Neuron (in vitro differentiated cells): ENCODE results near the gene CBX5.
A peak's percentile ranks its signal among the peaks of the same experiment; 100 is the strongest.
"Not testable (repeated sequence)": the region's sequence is repeated elsewhere in the genome, so short reads cannot be mapped to it uniquely, and the experiment has no call there.

Experiments
- H2AFZ ChIP-seq: one replicate; pipeline ENCODE4 v1.6.1; 2013; ENCODE audit warnings: low read depth, mild to moderate bottlenecking, inconsistent platforms, low read length, moderate library complexity
- H3K27me3 ChIP-seq: one replicate; pipeline ENCODE4 v1.6.1; 2013; ENCODE audit warnings: low read length; ENCODE audit not compliant: insufficient read depth
- H3K36me3 ChIP-seq: one replicate; pipeline ENCODE4 v1.6.1; 2013; ENCODE audit warnings: low read length; ENCODE audit not compliant: insufficient read depth
- H3K4me1 ChIP-seq: one replicate; pipeline ENCODE4 v1.6.1; 2013; ENCODE audit warnings: low read length; ENCODE audit not compliant: insufficient read depth
- H3K4me3 ChIP-seq: 2 replicates; pipeline ENCODE4 v1.5.1; 2013; ENCODE audit warnings: mild to moderate bottlenecking, low read length, moderate library complexity
- H3K9me3 ChIP-seq: one replicate; pipeline ENCODE4 v1.6.1; 2013; ENCODE audit warnings: low read length

The CBX5 gene

DNA sequence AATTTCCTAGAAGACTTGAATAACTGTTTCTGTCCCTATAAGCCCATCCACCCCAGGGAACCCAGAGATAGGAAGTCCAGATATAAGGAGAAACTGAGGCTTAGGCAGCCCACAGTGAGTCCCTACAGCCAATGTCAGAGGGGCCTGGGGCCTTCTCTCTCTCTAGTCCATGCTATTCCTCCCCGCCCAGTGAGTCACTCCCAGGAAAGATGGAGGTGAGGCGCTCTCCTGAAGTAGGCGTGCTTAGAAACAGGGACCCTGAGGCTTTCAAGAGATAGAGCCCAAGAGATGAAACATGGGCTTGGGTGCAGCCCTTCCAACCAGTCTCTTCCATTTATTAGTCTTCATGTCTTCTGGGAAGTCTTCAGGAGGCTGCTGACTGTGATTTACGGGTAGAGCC is 88.8 kb downstream of the CBX5 start:
- Histone ChIP-seq H3K4me3 (no peak overlapping the region), H2AFZ (no peak overlapping the region), H3K27me3 (peaks cover 45% of the 10 kb centered on the region), H3K9me3 (no peaks in the 10 kb centered on the region), H3K4me1 (peaks cover 12% of the 10 kb centered on the region), H3K36me3 (peaks cover 5% of the 10 kb centered on the region)

DNA sequence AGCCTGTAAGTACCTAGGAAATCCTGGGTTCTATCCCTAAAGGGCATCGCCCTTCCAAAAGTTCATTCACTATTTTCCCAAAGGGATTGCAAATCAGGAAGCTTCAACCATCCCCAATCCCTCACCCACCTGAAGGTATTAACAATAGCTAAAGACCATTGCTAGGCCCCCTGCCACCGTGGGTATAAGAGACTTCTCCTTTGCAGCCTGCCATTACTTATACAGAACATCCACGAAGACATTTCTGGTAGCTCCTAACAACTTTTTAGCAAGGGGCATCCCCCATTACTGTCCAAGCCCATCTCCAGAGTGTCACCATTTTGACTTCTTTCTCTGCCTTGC is 90.8 kb downstream of the CBX5 start:
- Histone ChIP-seq H3K27me3 (peaks cover 34% of the 10 kb centered on the region), H3K4me3 (peak overlapping the region; percentile 87), H3K4me1 (peaks cover 8% of the 10 kb centered on the region), H2AFZ (peak overlapping the region; percentile 73), H3K9me3 (no peaks in the 10 kb centered on the region), H3K36me3 (peaks cover 9% of the 10 kb centered on the region)

DNA sequence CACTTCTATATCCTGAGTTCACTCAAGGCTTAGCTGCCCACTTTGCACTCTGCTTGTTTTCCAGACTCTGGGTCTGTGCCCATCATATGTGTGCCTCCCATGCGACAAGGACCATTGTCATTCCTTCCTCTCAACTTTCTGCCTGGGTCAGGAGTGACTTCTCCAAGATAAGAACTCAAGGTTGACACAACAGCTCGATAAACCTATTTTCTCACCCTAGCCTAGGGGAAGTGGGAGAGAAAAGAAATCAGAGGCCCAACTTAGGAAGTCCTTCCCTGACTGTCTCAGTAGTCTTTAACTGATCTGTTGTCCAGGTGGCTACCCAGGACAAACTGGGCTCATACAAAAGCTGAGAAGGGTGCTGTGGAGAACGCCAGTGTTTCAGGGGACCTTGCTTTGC is 92.8 kb downstream of the CBX5 start:
- Histone ChIP-seq H2AFZ (no peak overlapping the region), H3K9me3 (no peaks in the 10 kb centered on the region), H3K4me1 (peaks cover 8% of the 10 kb centered on the region), H3K4me3 (no peak overlapping the region), H3K36me3 (peaks cover 23% of the 10 kb centered on the region), H3K27me3 (peaks cover 16% of the 10 kb centered on the region)

DNA sequence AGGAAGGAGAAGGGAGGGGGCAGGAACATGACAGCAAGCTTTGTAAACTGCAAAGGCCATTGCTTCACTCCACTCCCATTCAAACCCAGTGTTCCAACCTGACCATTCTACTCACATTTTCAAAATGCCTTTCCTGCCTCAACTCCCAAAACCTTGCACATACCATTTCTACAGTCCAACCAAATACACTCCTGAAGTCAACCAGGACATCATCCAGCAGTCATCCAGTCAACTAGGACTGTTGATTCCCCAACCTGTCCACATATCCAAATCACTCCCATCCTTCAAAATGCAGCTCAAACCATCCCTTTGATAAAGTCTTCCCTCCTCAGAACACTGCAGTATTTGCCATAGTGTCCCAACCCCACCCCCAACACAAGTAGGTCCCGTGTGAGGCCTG is 94.0 kb downstream of the CBX5 start:
- peaks cover 6% of the 10 kb centered on the region for H3K4me1 ChIP-seq
- no peaks in the 10 kb centered on the region for H3K9me3 ChIP-seq
- peaks cover 11% of the 10 kb centered on the region for H3K27me3 ChIP-seq
- H3K4me3 ChIP-seq: no peak overlapping the region
- peaks cover 32% of the 10 kb centered on the region for H3K36me3 ChIP-seq
- H2AFZ ChIP-seq: no peak overlapping the region

DNA sequence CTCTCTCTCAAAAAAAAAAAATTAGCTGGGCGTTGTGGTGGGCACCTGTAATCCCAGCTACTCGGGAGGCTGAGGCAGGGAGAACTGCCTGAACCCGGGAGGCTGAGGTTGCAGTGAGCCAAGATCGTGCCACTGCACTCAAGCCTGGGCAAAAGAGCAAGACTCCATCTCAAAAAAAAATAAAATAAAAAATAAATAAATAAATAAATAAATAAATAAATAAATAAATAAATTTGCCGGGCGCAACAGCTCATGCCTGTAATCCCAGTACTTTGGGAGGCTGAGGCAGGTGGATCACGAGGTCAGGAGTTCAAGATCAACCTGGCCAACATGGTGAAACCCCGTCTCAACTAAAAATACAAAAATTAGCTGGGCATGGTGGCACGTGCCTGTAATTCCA is 94.6 kb downstream of the CBX5 start:
- not testable (repeated sequence) for H3K27me3 ChIP-seq, H3K9me3 ChIP-seq, H3K4me1 ChIP-seq, H3K4me3 ChIP-seq, H2AFZ ChIP-seq
- peaks cover 32% of the 10 kb centered on the region for H3K36me3 ChIP-seq

DNA sequence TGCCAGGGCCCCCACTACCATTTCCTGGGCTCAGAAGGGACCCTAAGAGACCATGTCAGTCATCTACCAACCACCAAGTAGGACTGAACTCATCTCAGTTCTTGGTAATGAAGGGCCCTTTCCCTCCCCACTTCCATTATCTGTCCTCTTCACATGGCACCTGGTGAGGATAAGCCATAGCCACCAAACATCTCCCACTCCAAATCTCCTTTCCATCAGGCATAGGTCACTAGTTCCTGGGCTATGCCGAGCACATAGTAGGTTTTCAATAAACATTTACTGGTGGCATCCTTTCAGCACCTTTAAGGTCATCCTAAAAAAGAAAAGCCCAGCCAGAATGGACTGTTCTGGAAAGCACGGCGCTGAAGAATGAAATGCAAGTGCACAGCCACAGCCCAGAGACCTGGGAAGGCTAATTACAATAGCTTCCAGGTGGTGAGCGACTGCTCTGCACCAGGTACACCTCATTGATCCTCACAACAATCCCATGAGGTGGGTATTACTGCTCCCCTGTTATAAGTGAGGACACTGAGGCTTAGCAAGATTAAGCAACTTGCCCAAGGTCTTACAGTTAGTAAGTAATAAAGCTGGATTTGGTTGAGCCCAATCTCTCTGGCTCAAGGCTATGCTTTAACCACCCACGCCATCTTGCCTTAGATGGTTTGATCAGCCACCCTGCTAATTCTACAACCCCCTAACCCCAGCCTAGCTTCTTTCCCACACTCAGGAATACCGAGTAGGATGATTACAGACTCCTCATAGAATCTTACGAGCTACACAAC is 95.7 kb downstream of the CBX5 start:
- H2AFZ ChIP-seq: no peak overlapping the region
- no peak overlapping the region for H3K4me3 ChIP-seq
- peaks cover 2% of the 10 kb centered on the region for H3K4me1 ChIP-seq
- H3K27me3 ChIP-seq: no peaks in the 10 kb centered on the region
- no peaks in the 10 kb centered on the region for H3K9me3 ChIP-seq
- peaks cover 32% of the 10 kb centered on the region for H3K36me3 ChIP-seq

DNA sequence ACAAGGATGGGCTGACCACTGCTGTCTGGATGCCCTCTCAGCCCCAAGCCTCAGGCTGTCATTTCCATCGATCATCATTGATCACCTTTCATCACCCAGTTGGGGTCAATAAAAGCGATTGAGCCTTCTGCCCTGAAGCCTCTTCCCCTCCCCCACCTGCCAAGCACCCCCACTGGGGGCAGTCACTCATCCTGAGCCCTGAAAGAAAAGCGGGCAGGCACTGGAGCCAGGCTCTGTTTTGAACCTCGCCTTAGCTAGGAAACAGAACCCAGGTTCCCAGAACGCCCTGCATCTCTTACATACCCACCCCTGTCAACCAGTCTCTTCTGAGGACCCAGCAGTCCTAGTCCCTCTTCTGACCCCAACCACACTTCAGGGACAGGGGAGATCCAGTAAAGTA is 96.9 kb downstream of the CBX5 start:
- no peak overlapping the region for H2AFZ ChIP-seq
- H3K36me3 ChIP-seq: peaks cover 32% of the 10 kb centered on the region
- H3K27me3 ChIP-seq: no peaks in the 10 kb centered on the region
- no peaks in the 10 kb centered on the region for H3K9me3 ChIP-seq
- H3K4me3 ChIP-seq: no peak overlapping the region
- no peaks in the 10 kb centered on the region for H3K4me1 ChIP-seq

DNA sequence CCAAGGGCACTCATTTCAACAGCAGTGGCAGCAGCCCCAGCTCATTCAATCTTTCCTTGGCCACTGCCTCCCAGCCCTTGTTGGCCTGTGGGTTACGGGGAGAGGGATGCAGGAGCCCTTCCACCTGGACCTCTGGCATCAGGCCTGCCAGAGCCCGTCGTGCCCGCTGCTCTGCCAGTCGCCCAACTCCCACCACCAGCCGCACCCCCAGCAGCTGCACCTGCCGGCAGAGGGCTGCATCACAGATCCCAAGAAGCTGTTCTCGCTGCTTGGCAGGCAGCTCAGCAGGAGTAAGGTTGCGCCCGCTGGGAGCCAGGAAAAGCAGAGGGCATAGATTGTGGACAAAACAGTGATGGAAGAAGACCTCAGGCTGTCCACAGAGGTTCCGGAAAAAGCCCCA is 97.8 kb downstream of the CBX5 start:
- no peaks in the 10 kb centered on the region for H3K4me1 ChIP-seq
- H2AFZ ChIP-seq: no peak overlapping the region
- H3K9me3 ChIP-seq: no peaks in the 10 kb centered on the region
- no peak overlapping the region for H3K4me3 ChIP-seq
- peaks cover 28% of the 10 kb centered on the region for H3K36me3 ChIP-seq
- no peaks in the 10 kb centered on the region for H3K27me3 ChIP-seq
